Right ventricle myocardium inferior (tissue), 1 donor: ENCODE results near the gene ACSS1. TPM values are rescaled to one million over a fixed set of nuclear protein-coding genes. Genes with fewer than 3 reads are reported as not detected.

Experiments
- ATAC-seq: fragments of 200-7000 bp; cut with Tn5 transposase; one replicate; pipeline ENCODE4 v1.9.1; 2020; ENCODE audit warnings: mild to moderate bottlenecking, moderate library complexity
- DNase-seq: peaks from one replicate; pipeline ENCODE4 v3.0.0; 2021; ENCODE audit errors: missing footprints
- intact Hi-C: fragments of 100-400 bp; cut with DNase I; formaldehyde crosslinking; loops from one replicate; pipeline ENCODE4 v1.11.0; 2022
- long read RNA-seq: library from polyadenylated mRNA; unstranded; transcript quantifications from one replicate; pipeline ENCODE4 v2.0.0, GENCODE V29; 2021
- total RNA-seq: library from RNA; stranded (reverse); fragmentation: NEBNext Ultra II Directional; extraction: Animal tissue kit (Norgen Biotek cat#: 25700); gene quantifications from one replicate; pipeline ENCODE4 v1.2.1, GENCODE V29; 2021
- donor health status: DM: no; HTN: yes; CAD: no; lungs with severe emphysema.

Gene ACSS1
- total RNA-seq, result 135 TPM
- long read RNA-seq, full-length matches to known transcripts, result 236 of 290 reads
- long read RNA-seq, partial matches to known transcripts, result 26 of 290 reads
- long read RNA-seq, other reads (novel, unspliced or antisense), result 28 of 290 reads

DNA sequence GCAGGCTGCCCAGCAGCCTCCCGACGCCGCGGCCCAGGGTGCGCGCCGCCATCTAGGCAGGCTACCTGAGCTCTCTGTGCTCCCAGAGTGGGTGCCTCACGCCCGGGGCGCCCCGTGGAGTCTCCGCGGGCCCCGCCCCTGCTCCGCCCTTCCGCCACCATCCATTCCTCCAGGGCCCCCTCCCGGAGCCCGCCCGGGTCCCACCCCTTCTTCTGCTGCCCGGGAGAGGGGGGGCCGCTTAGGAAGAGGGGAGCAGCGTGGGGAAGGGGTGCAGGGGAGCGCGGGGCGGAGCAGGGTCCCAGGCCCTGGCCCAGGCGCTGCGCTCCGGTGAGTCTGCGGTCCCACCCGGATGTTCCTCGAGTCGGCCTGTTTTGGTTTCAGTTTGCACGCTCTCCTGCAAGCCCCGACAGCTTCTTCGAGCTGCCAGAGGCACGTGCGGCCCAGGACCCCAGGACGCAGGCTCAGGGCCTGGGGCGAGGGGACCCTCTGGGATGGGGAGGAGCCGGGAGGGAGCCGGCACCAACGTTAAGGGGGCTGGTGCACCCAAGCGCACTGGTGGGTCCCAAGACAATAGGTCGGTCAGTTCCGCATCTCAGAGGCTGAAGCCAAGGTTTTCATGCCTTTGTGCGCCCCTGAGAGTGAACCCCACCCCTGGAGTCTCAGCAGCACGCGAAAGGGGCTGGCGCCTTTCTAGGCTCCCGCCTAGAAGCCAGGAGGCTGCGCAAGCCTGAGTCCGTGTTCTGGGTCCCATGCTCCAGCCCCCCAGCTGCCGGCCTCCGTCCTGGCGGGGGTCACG, at the start of gene ACSS1:
TSS of gene ACSS1 (minus strand) at position 89 of the 796 bp plus-strand sequence. CDS start at position 52, 37 bp downstream.
- DNase-seq (peak; percentile 87), ATAC-seq (peak; percentile 66)
- intact Hi-C loops, result loop anchor here (2.0 to 10.0 kb wide), 2 partner anchors 25 to 237 kb away; no protein-coding TSS in a partner anchor

DNA sequence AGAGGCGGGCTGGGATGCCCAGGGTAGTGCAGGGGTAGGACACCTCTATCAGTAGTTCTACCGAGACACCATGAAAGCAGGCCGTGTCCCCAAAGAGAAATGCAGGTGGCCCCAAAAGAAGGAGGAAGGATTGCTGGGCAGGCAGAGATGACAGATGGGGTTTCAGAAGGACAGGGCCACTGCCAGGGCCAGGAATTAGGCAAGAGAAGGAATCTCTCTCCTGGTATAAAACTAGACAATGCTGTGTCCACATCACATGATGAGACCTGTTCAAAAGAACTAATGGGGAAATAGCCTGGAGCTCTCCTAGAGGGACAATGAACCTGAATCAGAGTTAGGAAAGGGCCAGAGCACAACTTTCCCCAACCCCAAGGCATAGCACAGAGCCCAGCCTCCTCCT, 45.6 kb upstream of the ACSS1 start:
- ATAC-seq (no peak), DNase-seq (no peak)
- intact Hi-C loops, result no loop called here

GRCh38 chr20:25100914-25101313, 43.0 kb upstream of the ACSS1 start:
- intact Hi-C loops, result no loop called here
- DNase-seq (no peak), ATAC-seq (peak; percentile 76)

DNA sequence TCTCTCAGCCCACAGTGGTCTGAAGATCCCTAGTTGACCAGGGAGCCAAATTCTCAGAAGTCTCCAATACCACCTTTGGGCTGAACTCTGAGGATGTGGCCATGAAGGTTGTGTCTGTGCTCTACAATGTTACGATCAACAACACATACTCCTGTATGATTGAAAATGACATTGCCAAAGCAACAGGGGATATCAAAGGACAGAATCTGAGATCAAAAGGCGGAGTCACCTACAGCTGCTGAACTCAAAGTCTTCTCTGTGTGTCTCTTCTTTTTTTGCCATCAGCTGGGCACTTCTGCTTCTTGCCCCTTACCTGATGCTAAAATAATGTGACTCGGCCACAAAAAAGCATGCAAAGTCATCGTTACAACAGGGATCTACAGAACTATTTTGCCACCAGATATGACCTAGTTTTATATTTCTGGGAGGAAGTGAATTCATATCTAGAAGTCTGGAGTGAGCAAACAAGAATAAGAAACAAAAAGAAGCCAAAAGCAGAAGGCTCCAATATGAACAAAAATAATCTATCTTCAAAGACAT, 41.7 kb upstream of the ACSS1 start:
- intact Hi-C loops, result no loop called here
- no peak for ATAC-seq
- DNase-seq, result no peak

DNA sequence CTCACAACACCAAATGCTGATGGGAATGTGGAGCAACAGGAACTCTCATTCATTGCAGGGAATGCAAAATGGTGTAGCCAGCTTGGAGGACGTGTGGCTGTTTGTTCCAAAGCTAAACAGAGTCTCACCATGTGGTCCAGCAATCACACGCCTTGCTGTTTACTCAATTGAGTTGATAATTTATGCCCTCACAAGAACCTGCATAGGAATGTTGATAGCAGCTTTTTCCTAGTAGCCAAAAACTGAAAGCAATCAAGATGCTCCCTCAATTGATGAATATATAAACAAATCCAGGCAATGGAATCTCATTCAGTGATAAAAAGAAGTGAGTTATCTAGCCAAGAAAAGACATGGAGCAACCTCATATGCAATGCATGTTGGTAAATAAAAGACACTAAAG, 39.6 kb upstream of the ACSS1 start:
- intact Hi-C loops, result no loop called here
- ATAC-seq (no peak), DNase-seq (no peak)

DNA sequence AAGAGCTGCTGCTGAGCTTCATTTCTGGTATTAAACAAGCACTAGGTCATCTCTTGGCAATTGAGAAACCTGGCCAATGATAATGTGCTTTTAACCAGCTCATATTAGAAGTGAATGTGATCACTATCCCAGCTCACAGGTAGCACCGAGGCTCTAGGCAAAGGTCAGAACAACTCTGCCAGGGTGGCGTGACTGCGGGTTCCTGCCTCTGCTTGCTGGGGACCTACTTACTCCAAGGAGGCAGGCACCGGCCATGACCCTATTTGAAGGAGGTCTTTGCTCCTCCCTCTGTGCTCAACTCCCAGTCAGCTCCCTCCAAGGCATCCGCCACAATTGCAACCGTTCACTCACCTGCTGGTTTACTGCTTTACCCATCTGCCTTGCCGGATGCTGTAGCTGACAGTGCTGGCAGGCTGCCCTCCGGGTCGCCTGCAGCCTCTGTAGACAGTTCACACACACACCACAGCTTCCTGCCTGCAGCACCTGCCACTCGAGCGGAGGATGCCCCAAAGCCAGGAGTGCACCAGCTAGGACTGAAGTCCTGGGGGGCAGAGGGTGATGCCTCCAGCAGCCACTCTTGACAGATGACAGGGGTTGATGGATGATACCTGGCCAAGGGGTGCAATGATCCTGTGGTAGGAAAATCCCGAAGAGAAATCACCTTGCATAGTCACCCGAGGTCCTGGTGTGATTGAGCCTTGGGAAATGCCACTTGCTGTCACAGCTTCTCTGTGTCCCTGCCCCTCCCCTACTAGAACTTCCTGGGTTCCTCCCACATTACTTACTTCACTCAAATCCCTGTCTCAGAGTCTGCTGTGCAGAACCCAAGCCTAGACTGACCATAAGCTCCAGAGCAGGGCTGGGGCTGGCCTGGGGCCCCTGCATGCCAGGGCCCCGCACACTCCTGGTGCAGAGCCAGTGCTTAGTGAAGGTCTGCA, 32.8 kb upstream of the ACSS1 start:
- no peak for ATAC-seq
- intact Hi-C loops, result no loop called here
- DNase-seq, result peak; percentile 76

DNA sequence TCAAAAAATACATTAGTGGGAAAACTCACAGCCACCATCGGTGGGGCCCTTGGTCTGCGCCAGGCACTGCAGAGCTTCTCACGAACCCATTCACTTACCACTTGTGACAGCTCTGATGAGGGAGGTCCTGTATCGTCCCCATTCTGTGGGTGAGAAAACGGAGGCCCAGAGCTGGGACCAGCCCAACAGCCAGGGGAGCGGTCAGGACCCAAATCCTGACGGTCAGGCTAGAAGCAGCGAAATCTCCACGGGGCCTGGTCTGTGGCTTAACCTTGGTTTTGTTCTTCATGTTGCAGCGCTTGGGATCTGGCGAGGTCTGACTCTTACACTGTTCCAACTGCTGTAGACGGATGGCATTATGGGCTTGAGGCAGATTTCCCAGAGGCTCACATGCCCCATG, 31.7 kb upstream of the ACSS1 start:
- intact Hi-C loops, result no loop called here
- DNase-seq (no peak), ATAC-seq (no peak)

GRCh38 chr20:25089096-25089495, 31.2 kb upstream of the ACSS1 start:
- ATAC-seq (no peak), DNase-seq (no peak)
- intact Hi-C loops, result no loop called here

GRCh38 chr20:25088267-25088666, 30.3 kb upstream of the ACSS1 start:
- DNase-seq (no peak), ATAC-seq (no peak)
- intact Hi-C loops, result no loop called here

- DNase-seq, result no peak
- intact Hi-C loops, result no loop called here
- ATAC-seq, result no peak
Measured at GRCh38 chr20:25087186-25087929, 29.4 kb upstream of the ACSS1 start.

- no peak for ATAC-seq
- no peak for DNase-seq
- intact Hi-C loops, result no loop called here
Measured at GRCh38 chr20:25085756-25086495, 28.0 kb upstream of the ACSS1 start.

DNA sequence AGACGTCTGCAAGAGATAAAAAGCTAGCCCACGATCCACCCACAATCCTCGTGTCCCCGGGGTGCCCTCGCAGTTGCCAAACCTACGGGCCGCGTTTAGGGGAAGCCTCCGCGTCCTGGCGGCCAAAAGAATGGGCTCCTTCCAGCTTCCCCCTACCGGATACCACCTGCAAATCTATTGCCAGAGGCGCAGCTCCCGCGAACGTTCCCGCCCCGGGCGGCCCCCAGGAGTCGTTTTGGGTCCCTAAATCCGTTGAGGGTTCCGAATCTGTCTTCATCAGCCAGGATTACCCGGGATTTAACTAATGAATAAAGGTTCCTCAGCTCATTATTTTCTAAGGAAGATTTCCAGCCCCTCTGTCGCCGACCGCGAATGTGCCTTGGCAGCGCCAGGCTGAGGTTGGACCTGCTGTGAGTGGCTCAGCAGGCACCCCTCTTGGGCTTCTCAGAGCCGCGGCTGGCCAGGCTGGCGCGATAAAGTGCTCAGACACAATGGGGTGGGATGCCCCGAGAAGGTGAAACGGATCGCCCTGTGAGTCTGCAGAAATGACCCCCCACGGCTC, 26.8 kb upstream of the ACSS1 start:
- no peak for ATAC-seq
- intact Hi-C loops, result no loop called here
- DNase-seq, result no peak

- intact Hi-C loops, result no loop called here
- ATAC-seq (no peak), DNase-seq (no peak)
Measured at GRCh38 chr20:25083773-25084625, 26.1 kb upstream of the ACSS1 start.

DNA sequence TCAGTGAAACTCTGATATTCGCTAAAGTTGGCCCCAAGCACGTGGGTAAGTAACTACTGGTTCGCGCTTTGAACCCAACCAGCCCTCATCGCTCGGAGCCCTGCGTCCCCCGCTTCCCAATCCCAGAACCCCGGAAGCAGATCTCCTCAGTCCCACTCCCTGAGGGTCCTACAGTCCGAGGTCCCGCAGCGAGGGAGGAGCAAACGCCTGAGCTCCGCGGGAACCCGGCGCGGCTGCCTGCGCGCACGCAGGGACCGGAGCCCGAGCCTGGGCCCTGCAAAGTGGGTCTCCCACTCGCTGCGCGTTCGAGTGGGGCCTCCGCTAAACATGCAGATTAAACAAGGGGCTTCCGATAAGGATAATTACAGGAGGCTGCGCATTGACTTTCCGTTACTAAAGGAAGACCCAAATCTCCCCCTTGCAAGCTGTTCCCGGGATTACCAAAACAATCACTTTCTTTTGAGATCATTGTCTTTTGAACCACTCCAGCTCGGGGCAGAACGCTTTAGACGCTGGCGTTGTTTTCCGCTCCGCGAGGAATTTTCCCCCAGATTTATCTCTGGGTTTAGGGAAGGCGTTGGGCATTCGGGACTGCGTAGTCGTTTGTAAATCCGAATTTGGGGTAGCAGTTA, 25.3 kb upstream of the ACSS1 start:
- DNase-seq (no peak), ATAC-seq (no peak)
- intact Hi-C loops, result no loop called here

DNA sequence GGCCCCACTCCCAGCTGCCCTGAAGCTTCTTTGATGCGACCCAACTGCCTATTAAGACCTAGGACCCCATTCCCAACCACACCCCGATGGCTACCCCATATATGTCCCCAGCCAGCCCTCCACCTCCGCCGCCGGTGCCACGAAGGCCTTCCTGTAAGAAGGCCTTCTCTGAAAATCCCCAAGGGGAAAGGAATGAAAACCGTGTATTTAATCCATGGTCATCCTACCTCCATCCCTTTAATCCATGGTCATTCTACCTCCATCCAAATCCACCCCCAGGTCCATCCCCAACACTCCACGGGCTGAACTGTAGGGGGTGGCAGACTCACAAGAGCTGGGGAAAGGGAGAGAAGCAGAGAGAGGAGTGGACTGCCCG, 24.5 kb upstream of the ACSS1 start:
- intact Hi-C loops, result no loop called here
- ATAC-seq (no peak), DNase-seq (no peak)

- intact Hi-C loops, result no loop called here
- no peak for DNase-seq
- no peak for ATAC-seq
Measured at GRCh38 chr20:25081730-25082497, 24.0 kb upstream of the ACSS1 start, which contains the start of gene VSX1. Gene VSX1 (minus strand): TSS chr20:25082141. CDS start chr20:25082096, 45 bp downstream.
